ENCODE measurements around the gene SLC22A7.

- TF ChIP-seq, protein P1, sequence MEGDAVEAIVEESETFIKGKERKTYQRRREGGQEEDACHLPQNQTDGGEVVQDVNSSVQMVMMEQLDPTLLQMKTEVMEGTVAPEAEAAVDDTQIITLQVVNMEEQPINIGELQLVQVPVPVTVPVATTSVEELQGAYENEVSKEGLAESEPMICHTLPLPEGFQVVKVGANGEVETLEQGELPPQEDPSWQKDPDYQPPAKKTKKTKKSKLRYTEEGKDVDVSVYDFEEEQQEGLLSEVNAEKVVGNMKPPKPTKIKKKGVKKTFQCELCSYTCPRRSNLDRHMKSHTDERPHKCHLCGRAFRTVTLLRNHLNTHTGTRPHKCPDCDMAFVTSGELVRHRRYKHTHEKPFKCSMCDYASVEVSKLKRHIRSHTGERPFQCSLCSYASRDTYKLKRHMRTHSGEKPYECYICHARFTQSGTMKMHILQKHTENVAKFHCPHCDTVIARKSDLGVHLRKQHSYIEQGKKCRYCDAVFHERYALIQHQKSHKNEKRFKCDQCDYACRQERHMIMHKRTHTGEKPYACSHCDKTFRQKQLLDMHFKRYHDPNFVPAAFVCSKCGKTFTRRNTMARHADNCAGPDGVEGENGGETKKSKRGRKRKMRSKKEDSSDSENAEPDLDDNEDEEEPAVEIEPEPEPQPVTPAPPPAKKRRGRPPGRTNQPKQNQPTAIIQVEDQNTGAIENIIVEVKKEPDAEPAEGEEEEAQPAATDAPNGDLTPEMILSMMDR (IDR thresholded peaks at IDR 0.05; ENCODE audit: low read depth, low read length, missing input control) = no peak
- TF ChIP-seq RXRA (IDR thresholded peaks at IDR 0.05) (no peak), FOXA1 (IDR thresholded peaks at IDR 0.05) (no peak), NR2F2 (IDR thresholded peaks at IDR 0.05) (no peak), GABPA (IDR thresholded peaks at IDR 0.05 in 1 of 2, conservative IDR thresholded peaks at IDR 0.05 in 1 of 2) (no peak), TAF1 (conservative IDR thresholded peaks at IDR 0.05) (no peak), HNF4A (conservative IDR thresholded peaks at IDR 0.05) (no peak), RAD21 (IDR thresholded peaks at IDR 0.05) (no peak), EGR1 (IDR thresholded peaks at IDR 0.05; ENCODE audit: low read depth in 2 of 2) (no peak), MAX (IDR thresholded peaks at IDR 0.05) (no peak), ZBTB33 (IDR thresholded peaks at IDR 0.05) (no peak), SP1 (IDR thresholded peaks at IDR 0.05) (no peak)
- TF ChIP-seq, protein P2, sequence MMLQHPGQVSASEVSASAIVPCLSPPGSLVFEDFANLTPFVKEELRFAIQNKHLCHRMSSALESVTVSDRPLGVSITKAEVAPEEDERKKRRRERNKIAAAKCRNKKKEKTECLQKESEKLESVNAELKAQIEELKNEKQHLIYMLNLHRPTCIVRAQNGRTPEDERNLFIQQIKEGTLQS (IDR thresholded peaks at IDR 0.05) = no peak
- TF ChIP-seq, protein P3, sequence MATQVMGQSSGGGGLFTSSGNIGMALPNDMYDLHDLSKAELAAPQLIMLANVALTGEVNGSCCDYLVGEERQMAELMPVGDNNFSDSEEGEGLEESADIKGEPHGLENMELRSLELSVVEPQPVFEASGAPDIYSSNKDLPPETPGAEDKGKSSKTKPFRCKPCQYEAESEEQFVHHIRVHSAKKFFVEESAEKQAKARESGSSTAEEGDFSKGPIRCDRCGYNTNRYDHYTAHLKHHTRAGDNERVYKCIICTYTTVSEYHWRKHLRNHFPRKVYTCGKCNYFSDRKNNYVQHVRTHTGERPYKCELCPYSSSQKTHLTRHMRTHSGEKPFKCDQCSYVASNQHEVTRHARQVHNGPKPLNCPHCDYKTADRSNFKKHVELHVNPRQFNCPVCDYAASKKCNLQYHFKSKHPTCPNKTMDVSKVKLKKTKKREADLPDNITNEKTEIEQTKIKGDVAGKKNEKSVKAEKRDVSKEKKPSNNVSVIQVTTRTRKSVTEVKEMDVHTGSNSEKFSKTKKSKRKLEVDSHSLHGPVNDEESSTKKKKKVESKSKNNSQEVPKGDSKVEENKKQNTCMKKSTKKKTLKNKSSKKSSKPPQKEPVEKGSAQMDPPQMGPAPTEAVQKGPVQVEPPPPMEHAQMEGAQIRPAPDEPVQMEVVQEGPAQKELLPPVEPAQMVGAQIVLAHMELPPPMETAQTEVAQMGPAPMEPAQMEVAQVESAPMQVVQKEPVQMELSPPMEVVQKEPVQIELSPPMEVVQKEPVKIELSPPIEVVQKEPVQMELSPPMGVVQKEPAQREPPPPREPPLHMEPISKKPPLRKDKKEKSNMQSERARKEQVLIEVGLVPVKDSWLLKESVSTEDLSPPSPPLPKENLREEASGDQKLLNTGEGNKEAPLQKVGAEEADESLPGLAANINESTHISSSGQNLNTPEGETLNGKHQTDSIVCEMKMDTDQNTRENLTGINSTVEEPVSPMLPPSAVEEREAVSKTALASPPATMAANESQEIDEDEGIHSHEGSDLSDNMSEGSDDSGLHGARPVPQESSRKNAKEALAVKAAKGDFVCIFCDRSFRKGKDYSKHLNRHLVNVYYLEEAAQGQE (IDR thresholded peaks at IDR 0.05) = no peak
Observed at GRCh38 chr6:43303751-43304331, 5.8 kb downstream of the SLC22A7 start.

All from liver (tissue), 3 donors.